C4-2B (cell line): Measurements from ENCODE around the gene AUTS2.

Experiments used
- ZFX ChIP-seq: fragments of 450-650 bp; IDR thresholded peaks from 2 replicates; pipeline ENCODE4 v1.6.1; 2017
- TF ChIP-seq, protein P1 (sequence below): fragments of 450-650 bp; conservative IDR thresholded peaks from 2 replicates; pipeline ENCODE4 v1.5.1; 2017; ENCODE audit warnings: mild to moderate bottlenecking

DNA sequence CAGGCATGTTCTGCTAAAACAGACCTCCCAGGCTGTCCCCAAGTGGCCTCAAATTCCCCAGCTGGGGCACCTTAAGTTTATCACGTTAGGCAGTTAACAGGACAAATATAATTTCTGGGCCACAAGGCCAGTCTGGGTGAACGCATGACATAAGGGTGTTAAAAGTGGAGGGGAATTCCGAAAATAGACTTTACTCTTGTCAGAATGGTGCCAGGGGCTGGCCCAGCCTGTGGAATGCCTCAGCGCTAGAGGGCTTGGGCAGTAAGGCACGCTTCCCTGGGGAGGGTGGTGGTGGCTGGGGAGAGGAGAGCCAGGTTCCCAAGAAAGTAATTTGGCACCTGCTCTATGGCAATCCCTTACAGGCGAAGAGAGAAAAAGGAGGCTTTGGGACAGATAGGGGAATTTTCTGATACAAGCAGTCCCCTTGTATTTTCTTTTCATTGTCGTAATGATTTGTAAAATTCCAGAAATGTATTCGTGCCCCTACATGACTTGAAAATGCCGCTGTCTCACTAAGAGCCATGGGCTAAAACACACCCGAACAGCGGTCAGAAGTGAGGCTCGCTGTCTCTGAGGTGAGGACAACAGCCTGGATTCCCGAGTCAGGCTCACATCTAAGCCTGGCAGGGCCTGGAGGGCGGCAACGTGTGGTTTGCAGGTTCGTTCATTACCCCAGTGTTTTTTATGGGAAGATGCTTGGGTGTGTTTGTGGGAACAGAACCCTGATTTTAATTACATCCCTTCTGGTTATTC is 1070.5 kb downstream of the AUTS2 start:
- TF ChIP-seq, protein P1, sequence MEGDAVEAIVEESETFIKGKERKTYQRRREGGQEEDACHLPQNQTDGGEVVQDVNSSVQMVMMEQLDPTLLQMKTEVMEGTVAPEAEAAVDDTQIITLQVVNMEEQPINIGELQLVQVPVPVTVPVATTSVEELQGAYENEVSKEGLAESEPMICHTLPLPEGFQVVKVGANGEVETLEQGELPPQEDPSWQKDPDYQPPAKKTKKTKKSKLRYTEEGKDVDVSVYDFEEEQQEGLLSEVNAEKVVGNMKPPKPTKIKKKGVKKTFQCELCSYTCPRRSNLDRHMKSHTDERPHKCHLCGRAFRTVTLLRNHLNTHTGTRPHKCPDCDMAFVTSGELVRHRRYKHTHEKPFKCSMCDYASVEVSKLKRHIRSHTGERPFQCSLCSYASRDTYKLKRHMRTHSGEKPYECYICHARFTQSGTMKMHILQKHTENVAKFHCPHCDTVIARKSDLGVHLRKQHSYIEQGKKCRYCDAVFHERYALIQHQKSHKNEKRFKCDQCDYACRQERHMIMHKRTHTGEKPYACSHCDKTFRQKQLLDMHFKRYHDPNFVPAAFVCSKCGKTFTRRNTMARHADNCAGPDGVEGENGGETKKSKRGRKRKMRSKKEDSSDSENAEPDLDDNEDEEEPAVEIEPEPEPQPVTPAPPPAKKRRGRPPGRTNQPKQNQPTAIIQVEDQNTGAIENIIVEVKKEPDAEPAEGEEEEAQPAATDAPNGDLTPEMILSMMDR, result no peak
- TF ChIP-seq ZFX, result no peak
